HG03097 (cell line): ENCODE data around the gene POLD2.

Experiments
- ATAC-seq: cut with Tn5 transposase; IDR thresholded peaks from one replicate; pipeline ENCODE4 v1.9.1; 2021; ENCODE audit not compliant: unreplicated experiment, low FRiP score

The POLD2 gene

DNA sequence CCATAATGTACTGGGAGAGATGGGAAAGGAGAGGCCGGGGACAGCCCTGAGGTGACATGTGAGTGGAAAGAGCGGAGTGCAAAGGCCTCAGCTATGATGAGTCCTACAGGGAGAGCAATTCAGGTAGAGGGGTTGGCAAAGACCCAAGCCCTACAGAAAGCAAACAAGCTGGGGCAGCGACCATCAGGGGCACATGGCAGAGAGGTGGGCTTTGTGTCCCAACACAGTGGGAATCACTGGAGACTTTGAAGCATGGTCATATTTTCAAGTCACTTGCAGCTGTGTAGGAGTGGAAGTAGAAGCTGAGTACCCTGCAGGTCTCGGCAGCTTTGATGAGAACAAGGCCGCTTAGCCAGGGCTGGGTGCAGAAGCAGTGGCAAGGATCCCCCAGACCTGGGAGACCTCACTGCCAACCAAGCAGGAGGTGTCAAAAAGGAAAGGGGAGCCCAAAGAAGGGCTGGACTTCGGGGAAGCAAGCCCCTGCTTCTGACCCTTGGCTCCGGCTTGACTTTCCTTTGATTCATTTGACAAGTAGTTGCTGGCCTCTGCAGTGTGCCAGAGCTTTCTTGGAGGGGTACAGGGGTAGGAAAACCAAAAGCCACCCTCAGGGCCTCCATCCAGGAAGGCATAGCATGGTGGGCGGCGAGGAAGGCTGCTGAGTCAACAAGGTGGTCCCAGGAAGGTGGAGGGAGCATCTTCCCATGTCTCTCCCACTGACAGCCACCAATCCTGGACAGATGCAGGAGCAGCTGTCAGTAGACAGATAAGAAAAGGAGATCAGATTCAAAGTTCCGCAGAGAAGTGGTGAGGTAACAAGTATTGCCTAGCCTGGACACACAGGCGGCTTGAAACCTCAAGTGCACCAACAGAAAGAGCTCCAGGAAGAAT lies 56.0 kb downstream of the POLD2 start:
- no peak for ATAC-seq

DNA sequence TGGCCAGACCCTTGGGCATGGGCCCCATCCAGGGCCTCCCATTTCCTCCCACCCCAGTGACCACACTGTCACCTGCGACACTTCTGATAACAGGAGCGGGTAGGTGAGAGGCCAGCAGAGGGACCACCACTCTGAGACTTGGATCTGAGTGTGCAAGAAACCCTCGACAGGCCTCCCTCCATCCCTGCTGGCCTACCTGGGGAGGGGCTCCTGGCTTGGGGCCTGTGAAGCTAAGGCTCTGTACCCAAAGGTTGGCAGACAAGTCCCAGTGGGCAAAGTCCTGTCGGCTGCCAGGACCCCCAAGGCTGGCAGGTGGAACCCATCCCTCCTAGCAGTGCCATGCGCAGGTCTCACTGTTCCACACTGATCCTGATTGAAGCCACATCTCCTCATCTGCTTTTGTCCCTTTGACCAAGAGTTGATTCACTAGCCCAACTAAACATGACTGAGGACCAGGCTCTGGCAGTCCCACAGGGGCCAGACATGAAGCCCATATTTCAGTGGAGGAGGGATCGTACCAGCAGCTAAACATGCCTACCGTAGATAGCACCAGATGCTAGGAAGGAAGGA lies 56.8 kb downstream of the POLD2 start:
- no peak for ATAC-seq

- ATAC-seq: no peak
Observed at GRCh38 chr7:44066111-44066460, 57.3 kb downstream of the POLD2 start.

DNA sequence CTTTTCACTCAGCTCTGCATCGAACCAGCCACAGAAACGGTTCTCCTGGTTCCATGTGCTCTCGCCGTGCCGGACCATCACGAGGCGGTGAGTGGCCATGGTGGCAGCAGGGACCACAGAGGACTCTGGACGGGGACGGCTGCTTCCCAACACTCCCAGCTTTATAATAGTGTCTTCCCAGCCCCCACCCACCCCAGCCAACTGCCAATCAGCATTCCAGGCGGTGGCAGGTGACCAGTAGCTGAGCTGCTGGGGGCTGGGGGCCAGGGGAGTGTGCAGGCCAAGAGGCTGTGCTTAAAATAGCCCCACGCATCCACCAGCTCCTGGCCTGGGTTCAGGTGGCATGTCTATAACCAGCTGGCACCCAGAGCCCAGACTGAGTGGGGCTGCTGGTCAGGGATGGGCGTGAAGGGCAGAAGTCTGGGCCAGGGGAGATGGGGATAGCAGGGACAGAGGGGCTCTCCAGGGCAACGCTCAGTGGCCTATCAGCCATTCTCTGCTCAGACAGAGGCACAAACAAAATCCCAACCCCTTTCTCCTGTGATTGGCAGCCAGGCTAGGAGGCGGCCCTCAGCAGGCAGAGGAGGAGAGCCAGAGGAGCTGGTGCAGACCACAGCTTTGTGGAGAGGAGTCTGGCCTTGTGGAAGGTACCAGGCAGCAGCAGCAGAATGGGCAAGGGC lies 57.8 kb downstream of the POLD2 start, which contains the start of gene PGAM2:
Gene PGAM2 (minus strand): TSS at position 137 of the 680 bp plus-strand sequence. CDS start 38 bp downstream, at position 99.
- no peak for ATAC-seq

- no peak for ATAC-seq
Observed at GRCh38 chr7:44064791-44065430, 58.4 kb downstream of the POLD2 start.
